Vagina (tissue), 2 donors: Measurements from ENCODE around the gene DIO3.

ENCODE experiments used
- POLR2A ChIP-seq, 2 donors: fragments of 450-650 bp; IDR thresholded peaks; one replicate each; pipeline ENCODE4 v1.6.1; 2017; ENCODE audit warnings: antibody characterized with exemption in 2 of 2, mild to moderate bottlenecking in 2 of 2, moderate library complexity in 2 of 2
- TF ChIP-seq, protein P1 (sequence below), 3 experiments: fragments of 450-650 bp in 2 of 3; fragments of 200-600 bp in 1 of 3; sonication (generic) in 1 of 3; IDR thresholded peaks; one replicate each; pipeline ENCODE4 v1.5.1; 2017 to 2019; ENCODE audit warnings: antibody characterized with exemption in 3 of 3, mild to moderate bottlenecking in 2 of 3, moderate library complexity in 2 of 3

DNA sequence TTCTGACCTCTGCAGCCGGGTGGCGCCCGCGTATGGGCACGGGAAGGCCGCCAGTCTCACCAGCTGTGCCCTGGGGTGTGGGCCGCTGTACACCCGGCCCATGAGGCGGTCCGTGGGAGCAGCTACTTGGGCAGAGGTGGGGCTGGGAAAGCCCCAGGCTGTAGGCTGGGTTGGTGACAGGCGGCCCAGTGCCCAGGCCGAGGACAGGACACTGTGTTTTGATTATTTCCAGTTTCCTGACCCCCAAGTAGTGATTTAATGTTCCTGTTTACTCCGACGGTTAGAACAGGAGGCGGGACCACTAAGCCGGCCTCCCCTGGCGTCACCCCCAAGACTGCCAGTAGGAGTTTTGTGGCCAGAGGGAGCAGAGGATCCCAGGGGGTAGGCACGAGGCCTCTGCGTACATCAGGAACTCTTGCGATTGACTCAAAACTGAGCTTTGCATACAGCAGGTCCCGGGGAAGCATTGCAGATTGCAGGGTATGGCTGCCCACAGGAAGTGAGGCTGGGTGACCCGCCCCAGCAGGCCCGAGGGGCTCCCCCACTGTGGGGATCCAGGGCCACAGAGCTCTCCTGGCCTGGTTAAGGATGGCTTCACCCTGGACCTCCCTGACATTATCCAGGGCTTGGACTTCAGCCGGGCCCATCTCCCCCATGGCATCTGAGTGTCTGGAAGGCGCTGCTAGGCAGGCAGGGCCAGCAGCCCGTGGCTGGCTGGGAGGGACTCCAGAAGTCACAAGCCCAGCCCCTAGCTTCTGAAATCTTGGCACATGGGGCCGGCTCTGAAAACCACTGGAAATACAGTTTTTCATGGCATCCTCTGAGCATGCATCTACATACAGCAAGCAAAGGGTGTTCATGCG, 42.5 kb upstream of the DIO3 start:
- TF ChIP-seq POLR2A (IDR thresholded peaks at IDR 0.05) = no peak
- TF ChIP-seq, protein P1, sequence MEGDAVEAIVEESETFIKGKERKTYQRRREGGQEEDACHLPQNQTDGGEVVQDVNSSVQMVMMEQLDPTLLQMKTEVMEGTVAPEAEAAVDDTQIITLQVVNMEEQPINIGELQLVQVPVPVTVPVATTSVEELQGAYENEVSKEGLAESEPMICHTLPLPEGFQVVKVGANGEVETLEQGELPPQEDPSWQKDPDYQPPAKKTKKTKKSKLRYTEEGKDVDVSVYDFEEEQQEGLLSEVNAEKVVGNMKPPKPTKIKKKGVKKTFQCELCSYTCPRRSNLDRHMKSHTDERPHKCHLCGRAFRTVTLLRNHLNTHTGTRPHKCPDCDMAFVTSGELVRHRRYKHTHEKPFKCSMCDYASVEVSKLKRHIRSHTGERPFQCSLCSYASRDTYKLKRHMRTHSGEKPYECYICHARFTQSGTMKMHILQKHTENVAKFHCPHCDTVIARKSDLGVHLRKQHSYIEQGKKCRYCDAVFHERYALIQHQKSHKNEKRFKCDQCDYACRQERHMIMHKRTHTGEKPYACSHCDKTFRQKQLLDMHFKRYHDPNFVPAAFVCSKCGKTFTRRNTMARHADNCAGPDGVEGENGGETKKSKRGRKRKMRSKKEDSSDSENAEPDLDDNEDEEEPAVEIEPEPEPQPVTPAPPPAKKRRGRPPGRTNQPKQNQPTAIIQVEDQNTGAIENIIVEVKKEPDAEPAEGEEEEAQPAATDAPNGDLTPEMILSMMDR (IDR thresholded peaks at IDR 0.05) = no peak
